HG03575 (cell line): ENCODE measurements around the gene MESP1.
"Not testable (repeated sequence)": the region's sequence is repeated elsewhere in the genome, so short reads cannot be mapped to it uniquely, and the experiment has no call there.

ENCODE experiments used
- ATAC-seq: cut with Tn5 transposase; IDR thresholded peaks from one replicate; pipeline ENCODE4 v1.9.1; 2021; ENCODE audit not compliant: unreplicated experiment, insufficient number of reproducible peaks, low FRiP score; ENCODE audit errors: extremely low read depth

MESP1 gene

DNA sequence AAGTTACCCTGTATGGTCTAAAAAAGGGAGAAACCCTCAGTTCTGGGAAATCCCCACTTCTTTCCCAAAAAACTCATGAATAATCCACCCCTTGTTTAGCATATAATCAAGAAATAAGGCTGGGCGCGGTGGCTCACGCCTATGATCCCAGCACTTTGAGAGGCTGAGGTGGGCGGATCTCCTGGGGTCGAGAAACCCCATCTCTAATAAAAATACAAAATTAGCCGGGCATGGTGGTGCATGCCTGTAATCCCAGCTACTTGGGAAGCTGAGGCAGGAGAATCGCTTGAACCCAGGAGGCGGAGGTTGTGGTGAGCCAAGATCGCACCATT, 31.5 kb upstream of the MESP1 start:
- not testable (repeated sequence) for ATAC-seq

DNA sequence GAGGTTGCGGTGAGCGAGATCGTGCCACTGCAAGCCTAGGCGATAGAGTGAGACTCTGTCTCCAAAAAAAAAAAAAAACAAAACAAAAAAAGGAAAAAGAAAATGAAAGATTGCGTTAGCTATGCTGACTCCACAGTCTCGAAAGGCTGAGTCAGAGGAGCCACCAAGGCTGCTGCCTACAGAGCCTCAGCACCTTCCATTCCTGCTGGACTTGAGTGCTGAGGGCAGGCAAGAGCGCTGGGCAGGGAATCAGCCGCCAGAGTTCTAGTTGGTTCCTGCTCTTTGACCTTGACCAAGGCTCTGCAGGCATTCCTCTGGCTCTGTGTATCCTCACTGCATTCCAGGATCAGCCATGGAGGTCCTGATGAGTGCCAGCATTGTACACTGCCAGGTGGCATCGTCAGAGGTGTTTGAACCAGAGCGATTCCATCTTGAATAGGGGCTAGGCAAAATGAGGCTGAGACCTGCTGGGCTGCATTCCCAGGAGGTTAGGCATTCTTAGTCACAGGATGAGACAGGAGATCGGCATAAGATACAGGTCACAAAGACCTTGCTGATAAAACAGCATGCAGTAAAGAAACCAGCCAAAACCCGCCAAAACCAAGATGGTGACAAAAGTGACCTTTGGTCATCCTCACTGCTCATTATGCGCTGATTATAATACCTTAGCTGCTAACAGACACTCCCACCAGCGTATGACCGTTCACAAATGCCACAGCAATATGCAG, 31.0 kb upstream of the MESP1 start:
- no peak for ATAC-seq

DNA sequence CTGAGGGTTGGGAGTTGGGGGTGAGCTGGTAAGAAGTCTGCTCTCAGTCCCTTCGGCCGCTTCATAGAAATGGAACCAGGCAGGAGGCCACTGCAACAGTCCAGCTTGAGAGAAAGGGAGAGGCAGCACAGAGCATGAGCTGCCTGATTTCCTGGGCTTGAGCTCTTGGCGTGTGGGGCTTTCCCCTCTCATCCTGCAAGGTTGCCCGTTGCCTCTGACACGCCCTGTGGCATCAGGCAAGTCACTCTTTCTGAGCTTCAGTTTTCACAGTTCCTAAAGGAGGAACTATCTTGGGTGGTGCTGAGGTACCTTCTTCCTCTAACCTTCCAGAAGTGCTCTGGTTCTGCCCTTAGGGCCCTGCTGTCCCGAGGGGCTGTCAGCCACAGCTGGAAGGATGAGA, 30.0 kb upstream of the MESP1 start:
- no peak for ATAC-seq

DNA sequence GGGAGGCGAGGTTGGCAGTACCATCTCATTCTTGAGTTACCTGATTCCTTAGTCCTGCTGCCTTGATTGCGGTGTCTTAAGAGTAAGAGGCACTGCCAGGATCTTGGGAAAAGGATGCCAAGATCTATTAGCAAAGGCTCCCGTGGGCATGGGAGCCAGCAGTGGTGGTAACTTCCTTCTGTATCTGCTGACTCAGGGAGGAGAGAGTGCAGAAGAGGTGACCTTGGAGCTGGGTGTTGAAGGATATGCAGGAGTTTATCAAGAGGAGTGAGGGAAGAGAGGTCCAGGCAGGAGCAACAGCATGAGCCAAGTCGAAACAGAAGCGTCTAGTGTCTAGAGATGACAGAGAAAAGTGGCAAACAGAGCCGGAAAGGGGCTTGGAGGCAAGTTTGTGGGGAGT, 29.6 kb upstream of the MESP1 start:
- ATAC-seq: no peak

DNA sequence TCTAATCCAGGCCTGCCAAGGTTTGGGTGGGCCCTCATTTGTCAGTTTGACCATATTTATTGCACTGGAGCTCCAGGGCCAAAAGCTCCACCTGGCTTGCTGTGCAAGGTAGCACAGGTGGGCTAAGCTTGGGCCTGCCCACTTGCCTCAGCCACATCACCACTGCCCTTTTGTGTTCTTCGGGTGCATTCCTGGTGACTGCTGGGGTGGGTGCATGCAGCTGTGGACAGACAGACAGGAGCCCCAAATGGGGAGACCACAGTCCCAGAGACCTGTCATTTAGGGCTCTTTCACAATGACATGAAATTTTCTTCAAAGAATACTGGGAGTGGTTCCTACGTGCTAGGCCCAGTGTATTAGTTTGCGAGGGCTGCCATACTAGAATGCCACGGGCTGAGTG, 27.8 kb upstream of the MESP1 start:
- ATAC-seq: no peak

DNA sequence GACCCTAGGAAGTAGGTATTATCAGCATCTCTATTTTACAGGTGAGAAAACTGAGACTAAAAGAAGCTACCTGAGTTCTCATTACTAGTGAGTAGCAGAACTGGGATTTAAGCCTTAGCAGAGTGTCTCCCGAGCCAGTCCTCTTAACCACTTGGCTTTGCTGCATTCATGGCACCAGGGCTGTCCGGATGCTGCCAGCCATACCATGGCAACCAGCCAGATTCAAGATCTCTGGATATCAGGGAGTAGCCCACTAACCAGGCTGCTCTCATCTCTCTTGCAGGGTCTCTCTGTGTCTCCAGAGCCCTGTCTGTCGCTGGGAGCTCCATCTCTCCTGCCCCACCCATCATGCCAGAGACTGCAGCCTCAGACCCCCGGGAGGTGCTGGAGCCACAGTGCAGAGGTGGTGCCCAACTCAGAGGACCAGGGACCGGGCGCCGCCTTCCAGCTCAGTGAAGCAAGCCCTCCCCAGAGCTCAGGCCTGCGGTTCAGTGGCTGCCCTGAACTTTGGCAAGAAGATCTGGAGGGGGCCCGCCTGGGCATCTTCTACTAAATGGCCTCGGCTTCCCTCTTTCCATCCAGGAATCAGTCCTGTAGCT, 26.8 kb upstream of the MESP1 start:
- no peak for ATAC-seq

DNA sequence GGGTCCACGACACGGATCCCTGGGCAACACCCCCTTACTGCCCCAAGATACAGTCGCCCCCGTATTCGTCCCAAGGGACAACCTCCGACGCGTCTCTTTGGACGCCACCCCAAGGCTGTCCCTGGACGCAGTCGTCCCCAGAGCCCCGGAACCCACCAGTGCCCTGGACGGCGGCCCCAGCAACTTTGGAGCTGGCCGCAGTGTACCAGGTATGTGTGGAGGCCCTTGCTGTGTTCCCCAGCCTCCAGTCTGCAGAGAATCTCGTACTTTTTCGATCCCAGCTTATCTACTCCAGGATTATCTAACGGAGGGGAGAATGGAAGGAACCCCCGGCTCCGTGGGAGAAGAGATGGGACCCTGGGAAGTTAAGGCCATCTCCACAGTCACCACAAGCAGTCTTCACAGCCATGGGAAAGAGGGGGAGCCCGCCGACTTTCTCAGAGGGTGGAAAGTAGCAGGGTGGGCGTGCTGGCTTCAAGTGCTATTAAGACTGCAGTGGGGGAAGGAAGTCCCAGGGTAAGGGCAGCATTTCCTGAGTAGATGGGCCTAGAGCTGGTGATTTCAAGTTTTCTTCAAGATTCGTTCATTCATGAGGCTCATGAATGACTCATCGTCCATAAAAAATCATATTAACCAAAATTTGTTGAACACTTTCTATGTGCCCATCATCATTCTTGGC, 26.2 kb upstream of the MESP1 start:
- no peak for ATAC-seq

DNA sequence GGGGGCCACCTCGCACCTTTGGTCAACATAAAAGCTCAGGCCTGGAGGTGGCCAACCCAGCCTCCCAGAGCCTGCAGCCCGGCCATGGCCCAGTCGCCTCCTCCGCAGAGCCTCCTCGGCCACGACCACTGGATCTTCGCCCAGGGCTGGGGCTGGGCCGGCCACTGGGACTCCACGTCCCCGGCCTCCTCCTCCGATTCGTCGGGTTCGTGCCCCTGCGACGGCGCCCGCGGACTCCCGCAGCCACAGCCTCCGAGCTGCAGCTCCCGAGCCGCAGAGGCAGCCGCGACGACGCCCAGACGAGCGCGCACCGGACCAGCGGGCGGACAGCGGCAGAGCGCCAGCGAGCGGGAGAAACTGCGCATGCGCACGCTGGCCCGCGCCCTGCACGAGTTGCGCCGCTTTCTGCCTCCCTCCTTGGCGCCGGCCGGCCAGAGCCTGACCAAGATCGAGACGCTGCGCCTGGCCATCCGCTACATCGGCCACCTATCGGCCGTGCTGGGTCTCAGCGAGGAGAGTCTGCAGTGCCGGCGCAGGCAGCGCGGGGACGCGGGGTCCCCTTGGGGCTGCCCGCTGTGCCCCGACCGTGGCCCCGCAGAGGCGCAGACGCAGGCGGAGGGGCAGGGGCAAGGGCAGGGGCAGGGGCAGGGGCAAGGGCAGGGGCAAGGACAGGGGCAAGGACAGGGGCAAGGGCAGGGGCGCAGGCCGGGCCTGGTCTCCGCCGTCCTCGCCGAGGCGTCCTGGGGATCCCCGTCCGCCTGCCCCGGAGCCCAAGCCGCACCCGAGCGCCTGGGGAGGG, 25.4 kb upstream of the MESP1 start, which contains the start of gene MESP2:
Gene MESP2, plus strand, starts transcription at position 59 of the 799 bp plus-strand sequence. Its CDS starts 26 bp downstream, at position 85.
- ATAC-seq: no peak

DNA sequence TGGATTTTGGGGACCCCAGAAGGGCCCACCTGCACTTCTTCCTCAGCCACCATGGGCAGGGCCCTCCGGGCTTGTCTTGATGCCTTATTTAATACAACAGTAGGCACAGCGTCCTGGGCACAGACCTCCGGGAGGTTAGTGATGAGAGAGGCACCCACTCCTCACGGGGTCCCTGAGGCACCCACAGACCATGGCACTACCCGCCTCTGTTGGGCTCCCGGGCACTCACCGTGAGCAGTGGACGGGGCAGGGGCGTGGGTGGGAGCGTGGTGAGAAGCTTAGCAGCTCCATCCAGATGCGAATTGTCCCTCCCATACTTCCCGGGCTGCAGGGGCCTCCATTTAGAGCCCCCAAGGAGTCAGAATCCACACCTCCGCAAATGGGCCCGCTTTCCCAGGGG, 24.8 kb upstream of the MESP1 start:
- ATAC-seq: no peak

DNA sequence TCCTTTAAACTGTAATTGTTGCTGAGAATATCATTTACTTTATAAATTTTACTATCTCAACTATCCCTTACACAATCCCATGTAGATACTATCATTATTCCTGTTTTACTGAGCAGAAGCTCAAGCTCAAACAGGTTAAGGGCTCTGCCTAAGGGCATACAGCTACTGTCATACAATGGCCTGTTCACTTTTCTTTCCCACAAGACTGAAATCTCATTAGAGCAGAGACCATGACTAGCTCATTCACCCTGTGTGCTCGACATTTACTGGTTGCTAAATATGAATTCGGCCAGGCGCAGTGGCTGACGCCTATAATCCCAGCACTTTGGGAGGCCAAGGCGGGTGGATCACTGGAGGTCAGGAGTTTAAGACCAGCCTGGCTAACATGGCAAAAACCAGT, 23.4 kb upstream of the MESP1 start:
- no peak for ATAC-seq

DNA sequence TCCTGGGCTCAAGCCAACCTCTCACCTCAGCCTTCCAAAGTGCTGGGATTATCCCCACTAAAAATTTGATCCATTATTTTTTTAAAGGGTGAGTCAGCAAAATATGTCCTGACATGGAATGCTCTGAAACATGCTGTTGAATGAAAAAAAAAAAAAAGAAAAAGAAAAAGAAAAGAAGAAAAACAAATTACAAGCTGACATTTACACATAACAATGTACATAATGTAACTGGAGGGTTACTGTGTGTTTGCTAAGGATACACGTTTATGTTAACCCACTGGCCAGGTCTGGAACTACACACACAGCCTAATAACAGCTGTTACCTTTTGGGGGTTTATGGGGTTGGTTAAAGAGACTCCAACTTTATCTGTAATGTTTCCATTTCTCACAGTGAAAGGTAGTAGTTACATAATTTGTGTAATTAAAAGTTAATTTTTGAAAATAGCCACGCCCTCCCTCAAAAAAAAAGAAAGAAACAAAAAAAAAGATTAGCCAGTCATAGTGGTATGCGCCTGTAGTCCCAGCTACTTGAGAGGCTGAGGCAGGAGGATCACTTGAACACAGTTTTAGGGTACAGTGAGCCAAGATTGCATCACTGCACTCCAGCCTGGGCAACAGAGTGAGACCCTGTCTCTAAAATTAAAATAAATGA, 22.0 kb upstream of the MESP1 start:
- no peak for ATAC-seq

DNA sequence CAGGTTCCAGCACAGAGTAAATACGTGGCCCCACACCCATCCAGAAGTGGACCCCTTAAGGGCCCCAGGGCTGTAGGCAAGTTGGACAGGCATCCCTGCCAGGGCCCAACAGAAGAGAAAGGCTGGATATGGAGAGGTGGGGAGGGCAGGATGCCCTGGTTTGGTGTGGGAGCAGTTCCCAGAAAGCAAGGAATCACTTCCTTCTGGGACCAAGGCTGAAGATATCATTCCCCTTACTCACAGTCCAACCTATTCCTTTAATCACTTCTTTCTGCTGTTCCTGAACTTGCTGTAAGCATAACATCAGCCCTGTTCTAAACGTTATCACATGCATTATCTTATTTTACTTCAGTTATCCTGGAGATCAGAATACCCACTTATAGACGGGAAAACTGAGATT, 19.0 kb upstream of the MESP1 start:
- ATAC-seq: no peak

DNA sequence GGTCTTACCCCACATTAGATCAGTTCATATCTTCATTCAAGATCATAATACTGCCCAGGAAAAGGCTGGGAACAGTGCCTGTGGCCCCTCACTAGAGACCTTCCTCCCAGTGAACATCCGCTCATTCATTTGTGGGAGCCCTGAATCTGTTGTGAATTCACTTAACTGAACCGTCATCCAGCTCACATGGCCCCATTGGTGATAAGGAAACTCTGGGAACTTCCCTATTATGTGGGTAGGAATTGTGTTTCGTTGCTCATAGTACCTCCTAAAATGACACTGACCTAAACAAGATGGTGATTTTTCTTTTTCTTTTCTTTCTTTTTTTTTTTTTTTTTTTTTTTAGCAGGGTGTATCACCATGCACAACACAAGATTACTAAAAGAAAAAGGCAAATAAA, 18.3 kb upstream of the MESP1 start:
- ATAC-seq: no peak

DNA sequence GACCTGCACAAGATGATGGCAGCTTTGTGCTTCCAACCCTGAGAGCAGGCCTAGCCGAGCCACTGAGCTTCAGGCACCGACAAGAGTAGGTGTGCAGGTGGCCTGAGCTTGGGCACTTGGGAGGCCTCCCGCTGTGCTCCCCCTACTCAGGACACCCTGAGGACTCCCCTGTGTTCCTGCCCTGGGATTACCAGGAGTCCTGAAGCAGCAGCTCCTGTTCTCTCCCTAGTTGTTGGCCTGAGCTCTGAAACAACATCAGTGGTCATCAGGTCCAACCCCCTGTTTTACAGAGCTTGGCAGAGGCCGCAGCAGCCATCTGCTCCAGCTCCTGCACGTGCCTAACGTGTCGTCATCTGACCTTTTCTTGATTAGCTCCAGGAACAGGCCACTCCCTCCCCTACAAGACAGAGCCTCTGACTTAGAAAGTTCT, 17.0 kb upstream of the MESP1 start:
- ATAC-seq: no peak

DNA sequence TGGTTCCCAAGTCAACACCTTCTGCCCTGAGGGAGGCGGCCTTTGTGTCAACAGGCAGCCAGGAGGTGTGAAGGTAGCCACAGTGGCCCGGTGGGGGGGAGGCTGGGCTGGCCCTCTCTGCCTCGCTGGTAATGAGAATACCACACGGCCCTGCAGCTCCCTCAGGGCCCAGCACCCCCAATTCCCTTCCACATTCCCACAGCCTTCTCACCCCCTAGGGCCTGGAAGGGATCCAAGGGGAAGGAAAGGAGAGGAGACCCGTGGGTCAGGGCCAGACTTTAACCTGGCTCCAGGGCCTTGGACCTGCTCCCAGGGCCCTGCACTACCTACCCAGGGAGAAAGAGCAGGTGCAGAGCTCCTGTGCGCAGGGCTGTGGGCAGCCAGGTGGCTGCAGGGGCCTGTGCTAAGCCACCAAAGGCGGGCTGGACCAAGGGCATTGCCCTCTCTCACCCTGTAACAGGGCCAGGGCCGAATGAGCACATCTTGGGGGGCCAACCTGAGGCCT, 16.4 kb upstream of the MESP1 start:
- ATAC-seq: no peak

DNA sequence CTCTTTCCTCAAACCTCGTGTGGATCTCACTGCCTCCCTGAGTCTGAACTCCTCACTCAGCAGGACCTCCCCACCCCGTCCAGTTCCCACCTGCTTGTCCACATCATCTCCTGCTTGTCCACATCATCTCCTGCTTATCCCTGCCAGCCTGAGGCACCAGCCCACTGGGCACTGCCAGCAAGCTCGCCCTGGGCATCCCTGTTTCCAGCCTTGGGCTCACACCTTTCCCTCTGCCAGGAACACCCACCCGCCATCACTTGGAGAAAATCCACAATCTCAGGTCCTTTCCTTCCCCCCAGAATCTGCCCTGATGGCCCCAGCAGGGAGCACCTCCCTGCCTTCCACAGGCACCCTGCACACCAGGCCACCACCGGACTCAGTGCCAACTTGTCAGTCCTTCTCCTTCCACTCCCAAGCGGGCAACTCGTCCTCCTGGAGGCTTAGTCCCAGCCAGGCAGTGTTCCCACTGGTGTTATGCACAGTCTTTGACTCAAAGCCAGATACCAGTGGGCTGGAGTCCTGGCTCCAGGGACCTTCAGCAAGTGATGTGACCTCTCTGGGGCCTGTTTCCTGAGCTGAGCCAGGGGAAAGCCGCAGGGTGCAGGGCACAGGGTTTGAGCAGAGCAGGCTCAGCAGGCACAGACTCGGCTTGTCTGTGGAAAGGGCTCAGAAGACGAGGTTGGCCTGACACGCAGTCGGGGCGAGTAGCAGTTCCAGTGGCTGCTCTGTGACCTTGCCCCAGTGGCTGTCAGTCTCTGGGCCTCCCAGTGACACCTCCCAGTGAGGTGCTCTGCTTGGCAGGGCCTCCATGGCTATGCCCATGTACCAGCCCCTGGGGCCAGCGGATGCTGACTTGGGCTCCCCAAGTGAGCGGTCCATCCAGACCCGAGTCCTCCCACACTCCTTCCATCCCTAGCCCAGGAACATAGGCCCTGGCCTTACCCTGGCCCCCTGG, 15.6 kb upstream of the MESP1 start:
- ATAC-seq: no peak

DNA sequence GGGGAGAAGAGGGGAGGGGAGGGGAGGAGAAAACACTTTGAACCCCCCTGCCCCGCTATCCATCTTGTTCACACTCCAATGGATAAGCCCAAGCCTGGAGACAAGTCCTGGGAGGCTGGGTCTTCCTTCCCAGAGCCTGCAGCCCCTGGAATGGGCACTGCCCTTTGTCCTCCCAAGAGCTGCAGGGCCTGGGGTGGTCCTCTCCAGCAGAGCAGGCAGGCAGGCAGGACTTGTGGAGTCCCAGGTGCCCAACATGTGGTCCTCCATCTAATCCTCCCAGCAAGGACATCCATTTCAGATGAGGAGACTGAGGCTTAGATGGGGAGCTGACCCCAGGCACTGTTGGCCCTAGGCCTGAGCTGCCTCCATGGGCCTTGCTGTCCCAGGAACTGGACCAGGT, 14.6 kb upstream of the MESP1 start:
- no peak for ATAC-seq

DNA sequence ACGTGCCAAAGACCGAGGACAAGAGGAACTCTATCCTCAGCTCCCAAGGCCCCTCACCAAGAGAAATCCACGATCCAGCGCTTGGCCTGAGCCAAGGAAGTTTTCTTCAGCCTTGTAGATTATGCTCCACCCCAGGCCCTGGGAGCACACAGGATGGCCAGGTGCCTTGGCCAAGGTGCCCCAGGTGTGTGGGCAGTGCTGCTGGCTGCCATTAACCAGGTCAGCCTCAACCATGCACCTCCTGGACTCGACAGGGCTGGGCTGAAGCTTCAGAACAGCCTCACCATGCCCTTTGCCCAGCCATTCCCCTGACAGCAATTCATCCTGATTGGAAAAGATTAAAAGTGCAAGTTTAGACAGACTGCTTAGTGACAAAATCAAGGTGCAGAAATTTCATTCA, 10.9 kb upstream of the MESP1 start:
- ATAC-seq: no peak
